SK-N-SH treated with all-trans-retinoic acid at 6 μM for 48 hours (cell line): ENCODE measurements around the gene MEI1.

Source experiments
- ATAC-seq: fragments of 200-7000 bp; cut with Tn5 transposase; 3 replicates; pipeline ENCODE4 v1.9.1; 2020; ENCODE audit warnings: mild to moderate bottlenecking, moderate library complexity
- ARNTL ChIP-seq: fragments of 450-650 bp; formaldehyde crosslinking; IDR thresholded peaks from 2 replicates; pipeline ENCODE4 v1.5.0; 2020; ENCODE audit warnings: low read depth, mild to moderate bottlenecking, moderate library complexity, borderline replicate concordance
- BACH2 ChIP-seq: fragments of 250-450 bp; sonication (Bioruptor Pico); IDR thresholded peaks from 2 replicates; pipeline ENCODE4 v1.9.0; 2021; ENCODE audit warnings: mild to moderate bottlenecking, borderline replicate concordance
- CSDC2 ChIP-seq: fragments of 250-450 bp; sonication (Bioruptor Pico); IDR thresholded peaks from 2 replicates; pipeline ENCODE4 v1.5.0; 2020; ENCODE audit warnings: mild to moderate bottlenecking, moderate library complexity
- ESRRG ChIP-seq: fragments of 250-450 bp; sonication (Bioruptor Pico); IDR thresholded peaks from 2 replicates; pipeline ENCODE4 v1.6.1; 2021; ENCODE audit warnings: mild to moderate bottlenecking
- ISL1 ChIP-seq: fragments of 250-450 bp; sonication (Bioruptor Pico); IDR thresholded peaks from 2 replicates; pipeline ENCODE4 v2.1.2; 2022; ENCODE audit warnings: mild to moderate bottlenecking, moderate library complexity
- OSR1 ChIP-seq: fragments of 250-450 bp; sonication (Bioruptor Pico); IDR thresholded peaks from 2 replicates; pipeline ENCODE4 v1.8.0; 2022; ENCODE audit warnings: moderate library complexity, mild to moderate bottlenecking, inconsistent platforms
- PPARA ChIP-seq: fragments of 250-450 bp; sonication (Bioruptor Pico); IDR thresholded peaks from 2 replicates; pipeline ENCODE4 v1.5.0; 2020; ENCODE audit warnings: mild to moderate bottlenecking, borderline replicate concordance
- RARB ChIP-seq: fragments of 250-450 bp; sonication (Bioruptor Pico); IDR thresholded peaks from 2 replicates; pipeline ENCODE4 v1.8.0; 2021; ENCODE audit warnings: mild to moderate bottlenecking, moderate library complexity
- SNAI2 ChIP-seq: fragments of 250-450 bp; sonication (Bioruptor Pico); IDR thresholded peaks from 2 replicates; pipeline ENCODE4 v1.5.0; 2020; ENCODE audit warnings: mild to moderate bottlenecking, moderate library complexity
- TCF4 ChIP-seq: fragments of 250-450 bp; sonication (Bioruptor Pico); IDR thresholded peaks from 2 replicates; pipeline ENCODE4 v1.8.0; 2021; ENCODE audit warnings: mild to moderate bottlenecking, moderate library complexity, borderline replicate concordance
- TOX ChIP-seq: fragments of 250-450 bp; sonication (Bioruptor Pico); IDR thresholded peaks from 2 replicates; pipeline ENCODE4 v1.8.0; 2021; ENCODE audit warnings: mild to moderate bottlenecking, moderate library complexity, borderline replicate concordance
- ZC3H10 ChIP-seq: fragments of 250-450 bp; sonication (Bioruptor Pico); IDR thresholded peaks from 2 replicates; pipeline ENCODE4 v1.5.1; 2021; ENCODE audit warnings: mild to moderate bottlenecking, moderate library complexity
- ZFP3 ChIP-seq: fragments of 250-450 bp; sonication (Bioruptor Pico); IDR thresholded peaks from 2 replicates; pipeline ENCODE4 v1.5.0; 2020; ENCODE audit warnings: mild to moderate bottlenecking, moderate library complexity
- ZNF565 ChIP-seq: fragments of 450-650 bp; formaldehyde crosslinking; conservative IDR thresholded peaks from 2 replicates; pipeline ENCODE4 v1.5.0; 2020; ENCODE audit warnings: low read depth, mild to moderate bottlenecking, moderate library complexity
- ZNF70 ChIP-seq: fragments of 450-650 bp; formaldehyde crosslinking; IDR thresholded peaks from 2 replicates; pipeline ENCODE4 v1.5.0; 2020; ENCODE audit warnings: mild to moderate bottlenecking, moderate library complexity
- ZNF8 ChIP-seq: fragments of 450-650 bp; formaldehyde crosslinking; IDR thresholded peaks from 2 replicates; pipeline ENCODE4 v1.5.0; 2020; ENCODE audit warnings: mild to moderate bottlenecking, moderate library complexity
- TF ChIP-seq, protein P1 (sequence below): fragments of 250-450 bp; sonication (Bioruptor Pico); IDR thresholded peaks from 2 replicates; pipeline ENCODE4 v1.5.1; 2020; ENCODE audit warnings: low read depth, mild to moderate bottlenecking, moderate library complexity
- TF ChIP-seq, protein P2 (sequence below): fragments of 250-450 bp; sonication (Bioruptor Pico); IDR thresholded peaks from 2 replicates; pipeline ENCODE4 v1.5.0; 2020; ENCODE audit warnings: mild to moderate bottlenecking, moderate library complexity
- TF ChIP-seq, protein P3 (sequence below): fragments of 250-450 bp; sonication (Bioruptor Pico); IDR thresholded peaks from 2 replicates; pipeline ENCODE4 v1.5.1; 2021; ENCODE audit warnings: mild to moderate bottlenecking, moderate library complexity
- TF ChIP-seq, protein P4 (sequence below): fragments of 250-450 bp; sonication (Bioruptor Pico); IDR thresholded peaks from 2 replicates; pipeline ENCODE4 v1.8.0; 2021; ENCODE audit warnings: low read depth, mild to moderate bottlenecking, moderate library complexity, borderline replicate concordance

Gene MEI1

DNA sequence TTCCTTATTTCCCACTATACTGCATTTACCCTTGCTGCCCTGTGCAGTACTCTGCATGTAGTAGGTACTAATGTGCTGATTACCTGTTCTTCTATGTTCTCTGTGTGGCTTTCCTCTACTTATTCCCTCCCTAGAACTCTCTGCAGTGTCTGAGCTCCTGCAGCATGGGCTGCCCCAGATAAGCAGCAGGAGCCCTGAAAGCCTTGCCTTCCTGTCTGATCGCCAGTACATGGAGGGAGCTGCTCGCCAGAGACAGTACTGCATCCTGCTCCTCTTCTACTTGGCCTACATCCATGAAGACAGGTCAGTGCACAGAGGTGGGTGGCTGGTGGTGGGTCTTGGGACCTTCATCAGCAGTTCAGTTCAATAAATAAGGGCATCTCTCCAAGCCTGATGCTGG lies 58.9 kb downstream of the MEI1 start (continued):
- TF ChIP-seq ISL1 = no peak
- TF ChIP-seq SNAI2 (CRISPR knock-in tag) = no peak

DNA sequence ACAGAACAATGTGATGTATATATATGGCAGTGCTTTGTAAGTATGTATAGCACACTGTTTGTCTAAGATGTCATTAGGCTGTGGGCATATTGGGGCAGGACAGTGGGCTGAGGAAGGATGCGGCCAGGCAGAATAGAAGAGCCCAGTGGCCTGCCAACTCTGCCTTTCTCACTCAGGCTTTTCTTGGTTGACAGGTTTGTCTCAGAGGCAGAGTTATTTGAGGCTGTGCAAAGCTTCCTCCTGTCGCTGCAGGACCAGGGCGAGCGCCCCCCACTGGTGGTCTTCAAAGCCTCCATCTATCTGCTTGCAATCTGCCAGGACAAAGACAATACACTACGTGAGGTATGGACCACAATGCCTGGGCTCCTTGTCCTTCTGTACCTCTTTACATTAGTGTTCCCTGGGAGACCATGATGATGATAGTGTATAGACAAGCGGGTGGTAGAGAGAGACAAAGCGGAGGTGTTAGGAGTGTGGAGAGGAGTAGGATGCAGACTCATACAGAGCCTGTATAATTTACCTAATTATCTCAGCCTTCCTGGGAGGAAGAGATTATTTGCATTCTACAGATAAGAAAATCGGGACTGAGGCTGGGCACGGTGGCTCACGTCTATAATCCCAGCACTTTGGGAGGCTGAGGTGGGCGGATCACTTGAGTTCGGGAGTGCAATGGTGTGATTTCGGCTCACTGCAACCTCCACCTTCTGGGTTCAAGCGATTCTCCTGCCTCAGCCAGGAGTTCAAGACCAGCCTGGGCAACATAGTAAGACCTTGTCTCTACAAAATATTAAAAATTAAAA lies 63.9 kb downstream of the MEI1 start:
- TF ChIP-seq, protein P1, sequence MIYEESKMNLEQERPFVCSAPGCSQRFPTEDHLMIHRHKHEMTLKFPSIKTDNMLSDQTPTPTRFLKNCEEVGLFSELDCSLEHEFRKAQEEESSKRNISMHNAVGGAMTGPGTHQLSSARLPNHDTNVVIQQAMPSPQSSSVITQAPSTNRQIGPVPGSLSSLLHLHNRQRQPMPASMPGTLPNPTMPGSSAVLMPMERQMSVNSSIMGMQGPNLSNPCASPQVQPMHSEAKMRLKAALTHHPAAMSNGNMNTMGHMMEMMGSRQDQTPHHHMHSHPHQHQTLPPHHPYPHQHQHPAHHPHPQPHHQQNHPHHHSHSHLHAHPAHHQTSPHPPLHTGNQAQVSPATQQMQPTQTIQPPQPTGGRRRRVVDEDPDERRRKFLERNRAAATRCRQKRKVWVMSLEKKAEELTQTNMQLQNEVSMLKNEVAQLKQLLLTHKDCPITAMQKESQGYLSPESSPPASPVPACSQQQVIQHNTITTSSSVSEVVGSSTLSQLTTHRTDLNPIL (CRISPR knock-in tag) = no peak
- no peak for TF ChIP-seq SNAI2 (CRISPR knock-in tag)
- no peak for TF ChIP-seq TCF4 (CRISPR knock-in tag)
- TF ChIP-seq ZFP3 = no peak
- TF ChIP-seq ZNF8 (CRISPR knock-in tag) = no peak
- no peak for TF ChIP-seq CSDC2 (CRISPR knock-in tag)
- no peak for TF ChIP-seq RARB (CRISPR knock-in tag)
- no peak for TF ChIP-seq ZC3H10
- TF ChIP-seq PPARA (CRISPR knock-in tag) = no peak
- TF ChIP-seq ARNTL = no peak
- no peak for TF ChIP-seq TOX (CRISPR knock-in tag)
- TF ChIP-seq, protein P2, sequence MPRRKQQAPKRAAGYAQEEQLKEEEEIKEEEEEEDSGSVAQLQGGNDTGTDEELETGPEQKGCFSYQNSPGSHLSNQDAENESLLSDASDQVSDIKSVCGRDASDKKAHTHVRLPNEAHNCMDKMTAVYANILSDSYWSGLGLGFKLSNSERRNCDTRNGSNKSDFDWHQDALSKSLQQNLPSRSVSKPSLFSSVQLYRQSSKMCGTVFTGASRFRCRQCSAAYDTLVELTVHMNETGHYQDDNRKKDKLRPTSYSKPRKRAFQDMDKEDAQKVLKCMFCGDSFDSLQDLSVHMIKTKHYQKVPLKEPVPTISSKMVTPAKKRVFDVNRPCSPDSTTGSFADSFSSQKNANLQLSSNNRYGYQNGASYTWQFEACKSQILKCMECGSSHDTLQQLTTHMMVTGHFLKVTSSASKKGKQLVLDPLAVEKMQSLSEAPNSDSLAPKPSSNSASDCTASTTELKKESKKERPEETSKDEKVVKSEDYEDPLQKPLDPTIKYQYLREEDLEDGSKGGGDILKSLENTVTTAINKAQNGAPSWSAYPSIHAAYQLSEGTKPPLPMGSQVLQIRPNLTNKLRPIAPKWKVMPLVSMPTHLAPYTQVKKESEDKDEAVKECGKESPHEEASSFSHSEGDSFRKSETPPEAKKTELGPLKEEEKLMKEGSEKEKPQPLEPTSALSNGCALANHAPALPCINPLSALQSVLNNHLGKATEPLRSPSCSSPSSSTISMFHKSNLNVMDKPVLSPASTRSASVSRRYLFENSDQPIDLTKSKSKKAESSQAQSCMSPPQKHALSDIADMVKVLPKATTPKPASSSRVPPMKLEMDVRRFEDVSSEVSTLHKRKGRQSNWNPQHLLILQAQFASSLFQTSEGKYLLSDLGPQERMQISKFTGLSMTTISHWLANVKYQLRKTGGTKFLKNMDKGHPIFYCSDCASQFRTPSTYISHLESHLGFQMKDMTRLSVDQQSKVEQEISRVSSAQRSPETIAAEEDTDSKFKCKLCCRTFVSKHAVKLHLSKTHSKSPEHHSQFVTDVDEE = no peak
- TF ChIP-seq ZNF70 (CRISPR knock-in tag) = no peak
- no peak for TF ChIP-seq ZNF565
- TF ChIP-seq ESRRG = no peak
- no peak for TF ChIP-seq ISL1
- ATAC-seq = no peak

DNA sequence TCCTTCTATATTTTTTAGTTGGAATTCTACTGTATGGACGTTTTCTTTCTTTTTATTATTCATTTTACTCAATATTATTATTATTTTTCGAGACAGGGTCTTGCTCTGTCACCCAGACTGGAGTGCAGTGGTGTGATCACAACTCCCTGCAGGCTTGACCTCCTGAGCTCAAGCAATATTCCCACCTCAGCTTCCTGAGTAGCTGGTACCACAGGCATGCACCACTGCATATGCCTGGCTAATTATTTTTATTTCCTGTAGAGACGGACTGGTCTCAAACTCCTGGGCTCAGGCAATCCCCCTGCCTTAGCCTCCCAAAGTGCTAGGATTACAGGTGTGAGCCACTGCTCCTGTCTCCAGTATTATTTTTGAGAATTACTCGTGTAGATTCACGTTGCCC lies 67.2 kb downstream of the MEI1 start:
- ATAC-seq = no peak
- TF ChIP-seq ZC3H10 (no peak), ISL1 (no peak), SNAI2 (CRISPR knock-in tag) (no peak), TOX (CRISPR knock-in tag) (no peak), OSR1 (CRISPR knock-in tag) (no peak), ARNTL (no peak), PPARA (CRISPR knock-in tag) (no peak), RARB (CRISPR knock-in tag) (no peak), ZNF70 (CRISPR knock-in tag) (no peak), BACH2 (no peak), ESRRG (no peak)
- TF ChIP-seq, protein P2 = no peak
- TF ChIP-seq, protein P3, sequence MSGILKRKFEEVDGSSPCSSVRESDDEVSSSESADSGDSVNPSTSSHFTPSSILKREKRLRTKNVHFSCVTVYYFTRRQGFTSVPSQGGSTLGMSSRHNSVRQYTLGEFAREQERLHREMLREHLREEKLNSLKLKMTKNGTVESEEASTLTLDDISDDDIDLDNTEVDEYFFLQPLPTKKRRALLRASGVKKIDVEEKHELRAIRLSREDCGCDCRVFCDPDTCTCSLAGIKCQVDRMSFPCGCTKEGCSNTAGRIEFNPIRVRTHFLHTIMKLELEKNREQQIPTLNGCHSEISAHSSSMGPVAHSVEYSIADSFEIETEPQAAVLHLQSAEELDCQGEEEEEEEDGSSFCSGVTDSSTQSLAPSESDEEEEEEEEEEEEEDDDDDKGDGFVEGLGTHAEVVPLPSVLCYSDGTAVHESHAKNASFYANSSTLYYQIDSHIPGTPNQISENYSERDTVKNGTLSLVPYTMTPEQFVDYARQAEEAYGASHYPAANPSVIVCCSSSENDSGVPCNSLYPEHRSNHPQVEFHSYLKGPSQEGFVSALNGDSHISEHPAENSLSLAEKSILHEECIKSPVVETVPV (CRISPR knock-in tag) = no peak
- TF ChIP-seq, protein P4, sequence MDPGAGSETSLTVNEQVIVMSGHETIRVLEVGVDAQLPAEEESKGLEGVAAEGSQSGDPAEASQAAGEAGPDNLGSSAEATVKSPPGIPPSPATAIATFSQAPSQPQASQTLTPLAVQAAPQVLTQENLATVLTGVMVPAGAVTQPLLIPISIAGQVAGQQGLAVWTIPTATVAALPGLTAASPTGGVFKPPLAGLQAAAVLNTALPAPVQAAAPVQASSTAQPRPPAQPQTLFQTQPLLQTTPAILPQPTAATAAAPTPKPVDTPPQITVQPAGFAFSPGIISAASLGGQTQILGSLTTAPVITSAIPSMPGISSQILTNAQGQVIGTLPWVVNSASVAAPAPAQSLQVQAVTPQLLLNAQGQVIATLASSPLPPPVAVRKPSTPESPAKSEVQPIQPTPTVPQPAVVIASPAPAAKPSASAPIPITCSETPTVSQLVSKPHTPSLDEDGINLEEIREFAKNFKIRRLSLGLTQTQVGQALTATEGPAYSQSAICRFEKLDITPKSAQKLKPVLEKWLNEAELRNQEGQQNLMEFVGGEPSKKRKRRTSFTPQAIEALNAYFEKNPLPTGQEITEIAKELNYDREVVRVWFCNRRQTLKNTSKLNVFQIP (CRISPR knock-in tag) = no peak
- TF ChIP-seq, all 23 proteins: peak for 0
